Smooth muscle cell (in vitro differentiated cells): Measurements from ENCODE around the gene CADM2. TPM values are rescaled to one million over a fixed set of nuclear protein-coding genes. Genes with fewer than 3 reads are reported as not detected.

Experiments used
- DNase-seq: peaks from one replicate; lab custom pipeline; 2025; ENCODE audit not compliant: unreplicated experiment; lab: John Stamatoyannopoulos, UW
- H2AFZ ChIP-seq: fragments of 200-600 bp; sonication (generic); 2 replicates; pipeline ENCODE4 v1.6.0; 2016; ENCODE audit warnings: antibody characterized with exemption, low read depth, mild to moderate bottlenecking
- H3F3A ChIP-seq: fragments of 200-600 bp; sonication (generic); 2 replicates; pipeline ENCODE4 v1.6.0; 2017; ENCODE audit warnings: antibody characterized with exemption, low read depth
- H3K27ac ChIP-seq: fragments of 200-600 bp; sonication (generic); 2 replicates; pipeline ENCODE4 v1.5.1; 2016; ENCODE audit warnings: low read depth, mild to moderate bottlenecking
- H3K27me3 ChIP-seq: fragments of 200-600 bp; sonication (generic); 2 replicates; pipeline ENCODE4 v1.6.1; 2016; ENCODE audit warnings: low read depth, mild to moderate bottlenecking
- H3K36me3 ChIP-seq: fragments of 200-600 bp; sonication (generic); 2 replicates; pipeline ENCODE4 v1.5.1; 2016; ENCODE audit warnings: low read depth
- H3K4me1 ChIP-seq: fragments of 200-600 bp; sonication (generic); 2 replicates; pipeline ENCODE4 v1.5.1; 2016; ENCODE audit warnings: low read depth
- H3K4me2 ChIP-seq: fragments of 200-600 bp; sonication (generic); 2 replicates; pipeline ENCODE4 v1.6.0; 2016; ENCODE audit warnings: mild to moderate bottlenecking
- H3K4me3 ChIP-seq: fragments of 200-600 bp; sonication (generic); 2 replicates; pipeline ENCODE4 v1.5.1; 2016; ENCODE audit warnings: mild to moderate bottlenecking
- H3K79me2 ChIP-seq: fragments of 200-600 bp; sonication (generic); 2 replicates; pipeline ENCODE4 v1.6.0; 2016; ENCODE audit warnings: low read depth, mild to moderate bottlenecking
- H3K9ac ChIP-seq: fragments of 200-600 bp; sonication (generic); 2 replicates; pipeline ENCODE4 v1.6.0; 2016; ENCODE audit warnings: low read depth
- H3K9me3 ChIP-seq: fragments of 200-600 bp; sonication (generic); replicated peaks from 2 replicates; pipeline ENCODE4 v1.5.1; 2016; ENCODE audit warnings: low read depth
- H4K20me1 ChIP-seq: fragments of 200-600 bp; sonication (generic); 2 replicates; pipeline ENCODE4 v1.6.0; 2016; ENCODE audit warnings: low read depth
- CTCF ChIP-seq: fragments of 200-600 bp; sonication (generic); IDR thresholded peaks from 2 replicates; pipeline ENCODE4 v1.5.1; 2017; ENCODE audit warnings: borderline replicate concordance, mild to moderate bottlenecking, antibody characterized with exemption; ENCODE audit not compliant: insufficient read depth, poor library complexity, severe bottlenecking
- WGBS: methylation state at CpG from one replicate; pipeline ENCODE4 v1.1.7; 2016; ENCODE audit warnings: low lambda C conversion rate; 5-methylcytosine and 5-hydroxymethylcytosine counted together
- polyA plus RNA-seq: library from polyadenylated mRNA; unstranded; fragments of >200 nt; fragmentation: Nextera tagmentation; extraction: Ambion mirVana; gene quantifications from 2 replicates; pipeline ENCODE4 v1.2.1, GENCODE V29; 2016
- total RNA-seq: library from RNA; depleted of rRNA; stranded (reverse); fragments of >200 nt; gene quantifications from 2 replicates; pipeline ENCODE4 v1.2.3, GENCODE V29; 2014

The CADM2 gene
- total and polyA plus RNA-seq, 2 experiments from 2014 or later, result 0.13 TPM; not detected in 1

DNA sequence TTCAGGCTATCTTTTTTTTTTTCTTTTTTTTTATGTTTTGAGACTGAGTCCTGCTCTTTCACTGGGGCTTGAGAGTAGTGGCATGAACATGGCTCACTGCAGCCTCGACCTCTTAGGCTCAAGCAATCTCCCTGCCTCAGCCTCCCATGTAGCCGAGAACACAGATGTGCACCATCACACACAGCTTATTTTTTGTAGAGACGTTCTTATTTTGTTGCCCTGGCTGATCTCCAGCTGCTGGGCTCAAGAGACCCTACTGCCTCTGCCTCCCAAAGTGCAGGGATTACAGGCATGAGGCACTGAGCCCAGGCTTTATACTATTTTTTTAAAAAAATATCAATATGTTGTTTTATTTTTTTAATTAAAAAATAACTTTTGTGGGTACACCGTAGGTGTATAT, 467.3 kb downstream of the CADM2 start:
- Histone ChIP-seq H3F3A (no peaks in the 10 kb centered on the region), H3K9me3 (no peaks in the 10 kb centered on the region), H2AFZ (no peak overlapping the region), H3K4me1 (no peaks in the 10 kb centered on the region), H3K36me3 (no peaks in the 10 kb centered on the region), H3K79me2 (no peaks in the 10 kb centered on the region), H3K27ac (no peak overlapping the region), H4K20me1 (no peaks in the 10 kb centered on the region), H3K9ac (no peak overlapping the region), H3K4me2 (no peak overlapping the region), H3K4me3 (no peak overlapping the region), H3K27me3 (no peaks in the 10 kb centered on the region)
- no peak for TF ChIP-seq CTCF
- DNase-seq, result no peak
- WGBS, result 97% methylated on average over 4 of the region's 4 CpGs

DNA sequence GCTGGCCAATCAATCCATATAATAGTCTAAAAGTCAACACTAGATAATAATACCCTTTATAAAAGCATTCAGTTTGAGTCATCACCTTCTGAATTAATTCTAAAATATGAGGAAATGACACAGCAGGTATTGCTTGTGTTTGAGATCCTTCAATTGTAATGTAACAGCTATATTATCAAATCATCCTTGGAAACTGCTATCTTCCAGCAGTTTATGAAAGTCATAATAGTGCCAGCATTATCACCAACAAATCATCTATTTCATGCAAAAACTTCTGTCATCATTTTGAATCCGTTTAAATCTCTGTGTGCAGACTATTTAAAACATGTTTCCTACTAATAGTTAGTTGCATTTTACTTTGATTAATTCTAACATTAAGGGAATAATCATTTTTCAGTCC, 468.7 kb downstream of the CADM2 start:
- no peak for DNase-seq
- Histone ChIP-seq H3K4me3 (no peak overlapping the region), H3K27ac (no peak overlapping the region), H4K20me1 (no peaks in the 10 kb centered on the region), H3F3A (no peaks in the 10 kb centered on the region), H2AFZ (no peak overlapping the region), H3K9me3 (no peaks in the 10 kb centered on the region), H3K27me3 (no peaks in the 10 kb centered on the region), H3K4me1 (no peaks in the 10 kb centered on the region), H3K36me3 (no peaks in the 10 kb centered on the region), H3K9ac (no peak overlapping the region), H3K4me2 (no peak overlapping the region), H3K79me2 (no peaks in the 10 kb centered on the region)
- TF ChIP-seq CTCF, result no peak
- WGBS, result 71% methylated on average over 1 of the region's 1 CpG

- H3F3A ChIP-seq, result no peaks in the 10 kb centered on the region
- no peaks in the 10 kb centered on the region for H3K27me3 ChIP-seq
- no peak overlapping the region for H2AFZ ChIP-seq
- WGBS, result 77% methylated on average over 5 of the region's 5 CpGs
- no peak for DNase-seq
- H3K4me2 ChIP-seq, result no peak overlapping the region
- H4K20me1 ChIP-seq, result no peaks in the 10 kb centered on the region
- H3K4me1 ChIP-seq, result no peaks in the 10 kb centered on the region
- no peak for TF ChIP-seq CTCF
- no peak overlapping the region for H3K9ac ChIP-seq
- no peaks in the 10 kb centered on the region for H3K79me2 ChIP-seq
- no peak overlapping the region for H3K4me3 ChIP-seq
- no peak overlapping the region for H3K27ac ChIP-seq
- H3K9me3 ChIP-seq, result no peaks in the 10 kb centered on the region
- H3K36me3 ChIP-seq, result no peaks in the 10 kb centered on the region
Measured at GRCh38 chr3:85432081-85432480, 473.3 kb downstream of the CADM2 start.

DNA sequence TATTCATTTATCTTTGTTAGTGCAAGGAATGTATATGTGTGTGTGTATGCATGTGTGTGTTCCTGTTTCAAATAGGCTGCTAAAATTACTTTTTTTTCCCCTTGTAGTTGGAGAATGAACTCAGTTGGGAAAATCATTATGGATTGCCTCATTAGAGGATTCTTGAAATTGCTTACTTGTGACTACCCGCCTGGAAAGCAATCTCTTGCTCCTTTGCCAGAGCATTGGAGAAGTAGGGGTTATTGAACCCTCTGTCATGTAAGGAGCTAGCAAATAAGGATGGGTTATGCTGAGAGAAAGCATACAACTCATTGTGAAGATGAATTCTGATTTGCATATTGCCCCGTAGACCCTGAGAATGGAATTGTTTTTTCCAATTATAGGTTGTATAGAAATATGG, 474.5 kb downstream of the CADM2 start:
- Histone ChIP-seq H2AFZ (no peak overlapping the region), H3K4me1 (no peaks in the 10 kb centered on the region), H3K4me3 (no peak overlapping the region), H3F3A (no peaks in the 10 kb centered on the region), H3K27ac (no peak overlapping the region), H3K9me3 (no peaks in the 10 kb centered on the region), H4K20me1 (no peaks in the 10 kb centered on the region), H3K9ac (no peak overlapping the region), H3K27me3 (no peaks in the 10 kb centered on the region), H3K4me2 (no peak overlapping the region), H3K79me2 (no peaks in the 10 kb centered on the region), H3K36me3 (no peaks in the 10 kb centered on the region)
- no peak for TF ChIP-seq CTCF
- no peak for DNase-seq
- WGBS, result 63% methylated on average over 2 of the region's 2 CpGs
